HCT116 (cell line): ENCODE data around the gene CACNB2. TPM values are rescaled to one million over a fixed set of nuclear protein-coding genes. Genes with fewer than 3 reads are reported as not detected.

Experiments used
- ATAC-seq: fragments of 200-7000 bp; cut with Tn5 transposase; 2 replicates; pipeline ENCODE4 v1.9.1; 2020; ENCODE audit warnings: mild to moderate bottlenecking, moderate library complexity
- BruUV-seq: library from RNA; stranded (reverse); fragments of 400-500 nt; replicated peaks from 2 replicates; lab custom pipeline; 2021; lab: Mats Ljungman, UMichigan
- CTCF ChIA-PET: fragments of 300-600 bp; sonication (Branson Sonifier 250); formaldehyde crosslinking; loops from one replicate; lab custom pipeline; 2021; ENCODE audit warnings: antibody characterized with exemption; lab: Charles Lee
- POLR2A ChIA-PET: fragments of 300-600, 350-600 bp; sonication (Branson Sonifier 250); formaldehyde crosslinking; loops from one replicate; lab custom pipeline; 2021; ENCODE audit warnings: antibody characterized with exemption; lab: Charles Lee
- RAD21 ChIA-PET, 2 experiments: fragments of 300-600 bp; sonication (Branson Sonifier 250); formaldehyde crosslinking; loops; one replicate each; lab custom pipeline; 2023; ENCODE audit warnings: low total read pairs in 2 of 2; ENCODE audit not compliant: uncharacterized antibody in 2 of 2, unreplicated experiment in 2 of 2, low non-redundant PET in 1 of 2; lab: Charles Lee
- DNase-seq: peaks from one replicate; pipeline ENCODE4 v3.0.0-alpha.2; 2010; ENCODE audit warnings: low read depth, low spot score
- H2AFZ ChIP-seq: fragments of 200-600 bp; shearing (Covaris generic), sonication (generic); 2 replicates; pipeline ENCODE4 v1.6.1; 2017; ENCODE audit warnings: low read depth, mixed run types, mixed read lengths, antibody characterized with exemption, low read length; ENCODE audit not compliant: poor library complexity, severe bottlenecking
- H3K27ac ChIP-seq: 2 replicates; pipeline ENCODE4 v1.5.1; 2012; ENCODE audit warnings: low read depth, low read length
- H3K27me3 ChIP-seq: fragments of 200-600 bp; sonication (generic); 2 replicates; pipeline ENCODE4 v1.6.1; 2016; ENCODE audit warnings: mixed run types, low read length, mixed read lengths; ENCODE audit not compliant: insufficient read depth
- H3K36me3 ChIP-seq, 2 experiments: fragments of 200-500 bp in 1 of 2; fragments of 200-600 bp in 1 of 2; sonication (Bioruptor generic) in 1 of 2; sonication (generic) in 1 of 2; 2 replicates each; pipeline versions ENCODE4 v1.5.1 to v1.6.1; 2014 to 2016; ENCODE audit warnings: low read length in 2 of 2, inconsistent platforms in 1 of 2, mixed read lengths in 1 of 2, mixed run types in 1 of 2; ENCODE audit not compliant: insufficient read depth in 2 of 2, control insufficient read depth in 1 of 2
- H3K4me1 ChIP-seq, 2 experiments: fragments of 200-600 bp in 1 of 2; sonication (generic) in 1 of 2; 2 replicates each; pipeline versions ENCODE4 v1.5.1 to v1.6.1; 2012 to 2017; ENCODE audit warnings: low read length in 2 of 2, inconsistent platforms in 1 of 2, mild to moderate bottlenecking in 1 of 2, mixed read lengths in 1 of 2, mixed run types in 1 of 2, moderate library complexity in 1 of 2; ENCODE audit not compliant: insufficient read depth in 2 of 2, control insufficient read depth in 1 of 2
- H3K4me2 ChIP-seq: fragments of 200-600 bp; sonication (generic); 2 replicates; pipeline ENCODE4 v1.6.1; 2017; ENCODE audit warnings: mixed run types, low read length, mixed read lengths
- H3K4me3 ChIP-seq, 2 experiments: fragments of 200-600 bp in 1 of 2; sonication (generic) in 1 of 2; replicated peaks in 1 of 2; 2 replicates each; pipeline ENCODE4 v1.5.1; 2011 to 2016; ENCODE audit warnings: low read length in 2 of 2, control low read depth in 1 of 2, low read depth in 1 of 2, mild to moderate bottlenecking in 1 of 2, mixed read lengths in 1 of 2, mixed run types in 1 of 2
- H3K79me2 ChIP-seq: fragments of 200-600 bp; sonication (generic); 2 replicates; pipeline ENCODE4 v1.6.1; 2017; ENCODE audit warnings: mild to moderate bottlenecking, mixed run types, low read length, moderate library complexity, mixed read lengths; ENCODE audit not compliant: insufficient read depth
- H3K9ac ChIP-seq: fragments of 200-600 bp; sonication (generic); 2 replicates; pipeline ENCODE4 v1.6.1; 2016; ENCODE audit warnings: low read length, mixed read lengths
- H3K9me2 ChIP-seq: fragments of 200-600 bp; sonication (generic), shearing (Covaris generic); 2 replicates; pipeline ENCODE4 v1.6.1; 2017; ENCODE audit warnings: mixed run types, mild to moderate bottlenecking, moderate library complexity; ENCODE audit not compliant: insufficient read depth
- H3K9me3 ChIP-seq, 2 experiments: fragments of 200-500 bp in 1 of 2; fragments of 200-600 bp in 1 of 2; sonication (Bioruptor generic) in 1 of 2; sonication (generic) in 1 of 2; 2 replicates each; pipeline ENCODE4 v1.6.1; 2014 to 2017; ENCODE audit warnings: low read length in 2 of 2, mixed read lengths in 2 of 2, inconsistent platforms in 1 of 2, low read depth in 1 of 2, mild to moderate bottlenecking in 1 of 2, mixed run types in 1 of 2, moderate library complexity in 1 of 2; ENCODE audit not compliant: control insufficient read depth in 1 of 2, insufficient read depth in 1 of 2
- H4K20me1 ChIP-seq: fragments of 200-600 bp; sonication (generic), shearing (Covaris generic); 2 replicates; pipeline ENCODE4 v1.6.1; 2017; ENCODE audit warnings: mixed run types, mild to moderate bottlenecking, moderate library complexity; ENCODE audit not compliant: insufficient read depth
- CBX3 ChIP-seq: IDR thresholded peaks from 2 replicates; pipeline ENCODE4 v1.6.1; 2012; ENCODE audit warnings: low read depth
- CEBPB ChIP-seq: IDR thresholded peaks from 2 replicates; pipeline ENCODE4 v1.6.1; 2012; ENCODE audit warnings: low read depth
- POLR2A ChIP-seq: IDR thresholded peaks from 2 replicates; pipeline ENCODE4 v1.7.0; 2011; ENCODE audit warnings: borderline replicate concordance; ENCODE audit not compliant: insufficient read depth, insufficient read length; ENCODE audit errors: extremely low read depth
- POLR2AphosphoS5 ChIP-seq: IDR thresholded peaks from 2 replicates; pipeline ENCODE4 v1.6.1; 2011; ENCODE audit warnings: mild to moderate bottlenecking, low read depth, low read length, moderate library complexity
- RAD21 ChIP-seq: IDR thresholded peaks from 2 replicates; pipeline ENCODE4 v1.6.1; 2012; ENCODE audit warnings: low read depth, mild to moderate bottlenecking
- SIN3A ChIP-seq: IDR thresholded peaks from 2 replicates; pipeline ENCODE4 v1.6.1; 2012; ENCODE audit warnings: low read depth
- TCF7L2 ChIP-seq: IDR thresholded peaks from 2 replicates; pipeline ENCODE4 v1.7.0; 2011; ENCODE audit warnings: borderline replicate concordance, inconsistent platforms; ENCODE audit not compliant: insufficient read depth, insufficient read length; ENCODE audit errors: extremely low read depth
- YY1 ChIP-seq: IDR thresholded peaks from 2 replicates; pipeline ENCODE4 v1.6.1; 2011; ENCODE audit warnings: low read length, low read depth, moderate library complexity, mild to moderate bottlenecking; ENCODE audit not compliant: insufficient replicate concordance; ENCODE audit errors: extremely low read depth
- intact Hi-C: fragments of 100-400 bp; cut with micrococcal nuclease; formaldehyde crosslinking; loops from 2 replicates; pipeline ENCODE4 v1.10.0; 2022
- total RNA-seq: library from RNA; stranded (reverse); gene quantifications from one replicate; pipeline ENCODE4 v1.2.1, GENCODE V29; 2021; ENCODE audit not compliant: unreplicated experiment
- TF ChIP-seq, protein P1 (sequence below): IDR thresholded peaks from 2 replicates; pipeline ENCODE4 v1.6.1; 2012
- TF ChIP-seq, protein P2 (sequence below): IDR thresholded peaks from 2 replicates; pipeline ENCODE4 v1.6.1; 2012
- TF ChIP-seq, protein P3 (sequence below): IDR thresholded peaks from 2 replicates; pipeline ENCODE4 v1.6.1; 2012; ENCODE audit warnings: low read depth

The CACNB2 gene
- total RNA-seq, 1 experiment from 2014 or later = 0.71 TPM

DNA sequence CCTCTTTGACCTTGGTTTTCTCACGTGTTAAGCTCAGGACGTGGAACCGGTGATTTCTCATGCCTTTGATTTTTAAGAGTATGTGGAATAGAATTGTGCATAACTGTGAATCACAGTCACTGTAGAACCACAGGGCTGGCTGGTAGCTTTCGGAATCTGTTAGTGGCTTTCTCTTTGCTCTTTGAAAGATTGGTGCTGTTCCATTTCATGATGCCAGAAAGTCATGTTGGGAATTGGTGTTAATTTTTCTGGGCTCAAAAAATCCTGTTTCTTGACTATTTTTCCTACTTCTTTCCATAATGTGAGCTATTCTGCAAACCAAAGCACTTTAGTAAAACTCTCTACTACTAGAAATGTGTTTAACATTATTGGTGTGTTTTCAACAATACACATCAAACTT, 73.0 kb downstream of the CACNB2 start:
- H3K4me2 ChIP-seq = no peak overlapping the region
- intact Hi-C loops = no loop called here
- no peaks in the 10 kb centered on the region for H3K27me3 ChIP-seq
- ATAC-seq = no peak
- DNase-seq = no peak
- no peaks in the 10 kb centered on the region for H4K20me1 ChIP-seq
- H3K4me1 ChIP-seq = no peaks in the 10 kb centered on the region
- ChIA-PET RAD21 (no interaction called here), POLR2A (no interaction called here), CTCF (interaction anchor here (1.5 to 1.7 kb wide), 2 partner anchors 20 to 340 kb away, joined by 3 to 5 read pairs; no protein-coding TSS in a partner anchor)
- no peaks in the 10 kb centered on the region for H3K79me2 ChIP-seq
- TF ChIP-seq RAD21 (no peak), CEBPB (no peak), CBX3 (no peak), POLR2AphosphoS5 (no peak), YY1 (no peak), POLR2A (no peak), SIN3A (no peak), TCF7L2 (no peak)
- TF ChIP-seq, protein P1, sequence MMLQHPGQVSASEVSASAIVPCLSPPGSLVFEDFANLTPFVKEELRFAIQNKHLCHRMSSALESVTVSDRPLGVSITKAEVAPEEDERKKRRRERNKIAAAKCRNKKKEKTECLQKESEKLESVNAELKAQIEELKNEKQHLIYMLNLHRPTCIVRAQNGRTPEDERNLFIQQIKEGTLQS = no peak
- TF ChIP-seq, protein P2, sequence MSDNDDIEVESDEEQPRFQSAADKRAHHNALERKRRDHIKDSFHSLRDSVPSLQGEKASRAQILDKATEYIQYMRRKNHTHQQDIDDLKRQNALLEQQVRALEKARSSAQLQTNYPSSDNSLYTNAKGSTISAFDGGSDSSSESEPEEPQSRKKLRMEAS = no peak
- TF ChIP-seq, protein P3, sequence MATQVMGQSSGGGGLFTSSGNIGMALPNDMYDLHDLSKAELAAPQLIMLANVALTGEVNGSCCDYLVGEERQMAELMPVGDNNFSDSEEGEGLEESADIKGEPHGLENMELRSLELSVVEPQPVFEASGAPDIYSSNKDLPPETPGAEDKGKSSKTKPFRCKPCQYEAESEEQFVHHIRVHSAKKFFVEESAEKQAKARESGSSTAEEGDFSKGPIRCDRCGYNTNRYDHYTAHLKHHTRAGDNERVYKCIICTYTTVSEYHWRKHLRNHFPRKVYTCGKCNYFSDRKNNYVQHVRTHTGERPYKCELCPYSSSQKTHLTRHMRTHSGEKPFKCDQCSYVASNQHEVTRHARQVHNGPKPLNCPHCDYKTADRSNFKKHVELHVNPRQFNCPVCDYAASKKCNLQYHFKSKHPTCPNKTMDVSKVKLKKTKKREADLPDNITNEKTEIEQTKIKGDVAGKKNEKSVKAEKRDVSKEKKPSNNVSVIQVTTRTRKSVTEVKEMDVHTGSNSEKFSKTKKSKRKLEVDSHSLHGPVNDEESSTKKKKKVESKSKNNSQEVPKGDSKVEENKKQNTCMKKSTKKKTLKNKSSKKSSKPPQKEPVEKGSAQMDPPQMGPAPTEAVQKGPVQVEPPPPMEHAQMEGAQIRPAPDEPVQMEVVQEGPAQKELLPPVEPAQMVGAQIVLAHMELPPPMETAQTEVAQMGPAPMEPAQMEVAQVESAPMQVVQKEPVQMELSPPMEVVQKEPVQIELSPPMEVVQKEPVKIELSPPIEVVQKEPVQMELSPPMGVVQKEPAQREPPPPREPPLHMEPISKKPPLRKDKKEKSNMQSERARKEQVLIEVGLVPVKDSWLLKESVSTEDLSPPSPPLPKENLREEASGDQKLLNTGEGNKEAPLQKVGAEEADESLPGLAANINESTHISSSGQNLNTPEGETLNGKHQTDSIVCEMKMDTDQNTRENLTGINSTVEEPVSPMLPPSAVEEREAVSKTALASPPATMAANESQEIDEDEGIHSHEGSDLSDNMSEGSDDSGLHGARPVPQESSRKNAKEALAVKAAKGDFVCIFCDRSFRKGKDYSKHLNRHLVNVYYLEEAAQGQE = no peak
- no peaks in the 10 kb centered on the region for H3K9me2 ChIP-seq
- H3K36me3 ChIP-seq = no peaks in the 10 kb centered on the region
- no peaks in the 10 kb centered on the region for H3K9me3 ChIP-seq
- H3K27ac ChIP-seq = no peak overlapping the region
- H3K4me3 ChIP-seq = no peak overlapping the region
- no TSS peak for BruUV-seq
- H3K9ac ChIP-seq = no peak overlapping the region
- H2AFZ ChIP-seq = no peak overlapping the region
